T follicular helper cell (primary cell): ENCODE measurements around the gene CIT.

Experiments
- DNase-seq: peaks from one replicate; pipeline ENCODE4 v3.0.0-alpha.2; 2020; ENCODE audit warnings: low read depth

CIT gene

DNA sequence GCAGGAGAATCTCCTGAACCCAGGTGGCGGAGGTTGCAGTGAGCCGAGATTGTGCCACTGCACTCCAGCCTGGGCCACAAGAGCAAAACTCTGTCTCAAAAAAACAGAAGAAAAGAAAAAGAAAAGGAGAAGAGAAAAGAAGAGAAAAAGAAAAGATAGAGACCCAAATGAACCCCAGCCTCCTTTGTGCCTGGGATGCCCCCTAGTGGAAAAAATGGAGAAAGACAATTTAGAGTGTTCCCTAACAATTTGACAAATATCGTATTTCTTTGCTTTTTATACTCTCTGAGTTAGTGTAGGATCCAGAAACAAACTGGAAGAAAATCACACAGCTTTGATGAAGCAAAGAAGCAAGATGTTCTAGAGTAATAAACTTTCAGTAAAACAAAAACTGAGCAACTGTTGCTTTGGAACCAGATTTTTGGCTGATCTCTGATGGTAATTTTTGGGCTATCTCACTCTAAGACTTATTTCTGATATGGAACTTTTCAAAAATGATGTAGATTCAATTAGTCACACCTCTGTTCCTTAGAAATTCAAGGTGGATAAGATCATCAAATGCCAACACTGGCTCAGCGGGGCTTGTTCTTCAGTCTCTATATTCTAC is 227.8 kb downstream of the CIT start:
- DNase-seq, result no peak

- no peak for DNase-seq
These were observed 231.5 kb downstream of the CIT start for GRCh38 chr12:119645535-119646059.

- no peak for DNase-seq
These were observed 232.2 kb downstream of the CIT start for GRCh38 chr12:119644930-119645329.

GRCh38 chr12:119642986-119643385 is 234.1 kb downstream of the CIT start:
- DNase-seq, result no peak
